H1 (cell line): Measurements from ENCODE around the gene PDCD10. TPM values are rescaled to one million over a fixed set of nuclear protein-coding genes. Genes with fewer than 3 reads are reported as not detected.

Experiments
- CTCF ChIA-PET: fragments of 300-600 bp; sonication (Branson Sonifier 250); formaldehyde crosslinking; loops from one replicate; lab custom pipeline; 2021; ENCODE audit not compliant: partially characterized antibody; lab: Charles Lee
- POLR2A ChIA-PET: fragments of 300-600 bp; sonication (Branson Sonifier 250); formaldehyde crosslinking; loops from one replicate; lab custom pipeline; 2021; ENCODE audit warnings: inconsistent platforms; ENCODE audit not compliant: partially characterized antibody; lab: Charles Lee
- DNase-seq, 2 experiments: peaks; one replicate each; pipeline versions ENCODE4 v3.0.0 to v3.0.0-alpha.2; 2010 to 2022; ENCODE audit warnings: low spot score in 2 of 2, low read depth in 1 of 2, mixed read lengths in 1 of 2
- FAIRE-seq: peaks from 2 replicates; lab custom pipeline; 2011; peaks lifted over from hg19 to GRCh38; lab: Jason Lieb, UNC
- H2AFZ ChIP-seq: 2 replicates; pipeline ENCODE4 v1.8.1; 2012; ENCODE audit warnings: low read length, inconsistent platforms
- H2AK5ac ChIP-seq: 2 replicates; pipeline ENCODE4 v1.6.1; 2013; ENCODE audit warnings: low read depth, low read length
- H2BK120ac ChIP-seq: replicated peaks from 2 replicates; pipeline ENCODE3; 2013; ENCODE audit warnings: low read depth, low read length, inconsistent platforms
- H2BK12ac ChIP-seq: 2 replicates; pipeline ENCODE4 v1.6.1; 2013; ENCODE audit warnings: low read depth, low read length
- H2BK15ac ChIP-seq: 2 replicates; pipeline ENCODE4 v1.6.1; 2013; ENCODE audit warnings: low read length
- H2BK20ac ChIP-seq: 2 replicates; pipeline ENCODE4 v1.6.1; 2013; ENCODE audit warnings: low read length
- H2BK5ac ChIP-seq: 2 replicates; pipeline ENCODE4 v1.6.1; 2013; ENCODE audit warnings: low read depth, low read length
- H3K14ac ChIP-seq: 2 replicates; pipeline ENCODE4 v1.6.1; 2013; ENCODE audit warnings: inconsistent platforms; ENCODE audit not compliant: insufficient read length
- H3K18ac ChIP-seq: 2 replicates; pipeline ENCODE4 v1.6.1; 2013; ENCODE audit warnings: low read length; ENCODE audit errors: extremely low read depth
- H3K23ac ChIP-seq: 2 replicates; pipeline ENCODE4 v1.6.1; 2013; ENCODE audit warnings: inconsistent platforms; ENCODE audit not compliant: insufficient read length
- H3K23me2 ChIP-seq: 2 replicates; pipeline ENCODE4 v1.6.1; 2013; ENCODE audit warnings: low read depth, low read length
- H3K27ac ChIP-seq: 2 replicates; pipeline ENCODE4 v1.6.1; 2011; ENCODE audit warnings: low read depth, low read length, inconsistent platforms
- H3K27me3 ChIP-seq, 4 experiments: replicated peaks in 1 of 4; 1 replicate in 1 of 4; 2 replicates in 3 of 4; pipeline versions ENCODE4 v1.6.1 to v1.8.1; 2011 to 2013; ENCODE audit warnings: low read length in 3 of 4, mild to moderate bottlenecking in 3 of 4, inconsistent platforms in 2 of 4, mixed read lengths in 2 of 4, moderate library complexity in 1 of 4; ENCODE audit not compliant: control insufficient read depth in 3 of 4, insufficient read depth in 3 of 4; ENCODE audit errors: extremely low read depth in 1 of 4
- H3K36me3 ChIP-seq, 4 experiments: 2 replicates each; pipeline versions ENCODE4 v1.6.1 to v1.8.1; 2011 to 2013; ENCODE audit warnings: mild to moderate bottlenecking in 4 of 4, low read length in 3 of 4, moderate library complexity in 2 of 4, control low read depth in 1 of 4, inconsistent platforms in 1 of 4; ENCODE audit not compliant: insufficient read depth in 4 of 4, control insufficient read depth in 2 of 4
- H3K4ac ChIP-seq: replicated peaks from 2 replicates; pipeline ENCODE3; 2013; ENCODE audit warnings: low read length, low read depth, mixed read lengths, inconsistent platforms; ENCODE audit not compliant: insufficient read length
- H3K4me1 ChIP-seq, 4 experiments: replicated peaks in 1 of 4; 1 replicate in 1 of 4; 2 replicates in 3 of 4; pipeline versions ENCODE4 v1.6.1 to v1.8.1; 2011 to 2013; ENCODE audit warnings: low read length in 3 of 4, inconsistent platforms in 2 of 4, mixed read lengths in 1 of 4; ENCODE audit not compliant: insufficient read depth in 4 of 4, control insufficient read depth in 3 of 4
- H3K4me2 ChIP-seq, 2 experiments: 2 replicates each; pipeline versions ENCODE4 v1.6.1 to v1.8.1; 2011 to 2013; ENCODE audit warnings: low read depth in 2 of 2, low read length in 2 of 2, control low read depth in 1 of 2, inconsistent platforms in 1 of 2, mild to moderate bottlenecking in 1 of 2; ENCODE audit not compliant: insufficient read depth in 1 of 2
- H3K4me3 ChIP-seq, 4 experiments: fragments of 200-600, 300-600 bp in 1 of 4; sonication (generic), shearing (Covaris generic), sonication (Bioruptor Twin) in 1 of 4; 2 replicates each; pipeline versions ENCODE4 v1.5.1 to v1.8.1; 2011 to 2016; ENCODE audit warnings: low read length in 4 of 4, low read depth in 3 of 4, control low read depth in 2 of 4, inconsistent platforms in 2 of 4, mild to moderate bottlenecking in 2 of 4, mixed read lengths in 1 of 4, moderate library complexity in 1 of 4; ENCODE audit not compliant: insufficient read depth in 2 of 4; ENCODE audit errors: extremely low read depth in 1 of 4
- H3K56ac ChIP-seq: replicated peaks from 2 replicates; pipeline ENCODE3; 2013; ENCODE audit warnings: low read depth, mild to moderate bottlenecking, mixed read lengths, low read length, inconsistent platforms; ENCODE audit not compliant: insufficient read length
- H3K79me1 ChIP-seq: 2 replicates; pipeline ENCODE4 v1.6.1; 2013; ENCODE audit warnings: low read depth, low read length, control low read depth
- H3K79me2 ChIP-seq, 2 experiments: 2 replicates each; pipeline versions ENCODE4 v1.6.1 to v1.8.1; 2012 to 2013; ENCODE audit warnings: low read length in 2 of 2, mild to moderate bottlenecking in 2 of 2, inconsistent platforms in 1 of 2; ENCODE audit not compliant: insufficient read depth in 2 of 2, control insufficient read depth in 1 of 2
- H3K9ac ChIP-seq, 4 experiments: replicated peaks in 1 of 4; 1 replicate in 1 of 4; 2 replicates in 3 of 4; pipeline versions ENCODE4 v1.6.1 to v1.8.1; 2011 to 2013; ENCODE audit warnings: low read depth in 3 of 4, low read length in 3 of 4, control low read depth in 2 of 4, mild to moderate bottlenecking in 2 of 4, moderate library complexity in 2 of 4, inconsistent platforms in 1 of 4; ENCODE audit errors: extremely low read depth in 1 of 4
- H3K9me3 ChIP-seq, 2 experiments: 2 replicates each; pipeline versions ENCODE4 v1.6.1 to v1.8.1; 2012 to 2013; ENCODE audit warnings: mild to moderate bottlenecking in 2 of 2, moderate library complexity in 2 of 2, control low read depth in 1 of 2, inconsistent platforms in 1 of 2, low read depth in 1 of 2, low read length in 1 of 2, mixed read lengths in 1 of 2; ENCODE audit not compliant: insufficient read depth in 2 of 2
- H4K20me1 ChIP-seq, 2 experiments: replicated peaks in 1 of 2; 2 replicates each; pipeline versions ENCODE3 to v1.8.1; 2011 to 2013; ENCODE audit warnings: inconsistent platforms in 2 of 2, low read length in 2 of 2, mild to moderate bottlenecking in 1 of 2; ENCODE audit not compliant: insufficient read depth in 2 of 2, control insufficient read depth in 1 of 2
- H4K5ac ChIP-seq: 2 replicates; pipeline ENCODE4 v1.6.1; 2013; ENCODE audit warnings: low read length, low read depth, mixed read lengths, inconsistent platforms; ENCODE audit not compliant: insufficient read length
- H4K8ac ChIP-seq: 2 replicates; pipeline ENCODE4 v1.8.0; 2013; ENCODE audit warnings: mild to moderate bottlenecking, moderate library complexity, low read length, inconsistent platforms; ENCODE audit not compliant: insufficient read depth; ENCODE audit errors: extremely low read depth
- H4K91ac ChIP-seq: replicated peaks from 2 replicates; pipeline ENCODE3; 2013; ENCODE audit warnings: low read length, mixed read lengths, inconsistent platforms; ENCODE audit not compliant: insufficient read length
- EZH2 ChIP-seq: fragments of 200-600 bp; sonication (generic); IDR thresholded peaks from 2 replicates; pipeline ENCODE4 v1.7.1; 2012; ENCODE audit warnings: low read depth, mild to moderate bottlenecking, moderate library complexity, low read length, inconsistent platforms; ENCODE audit not compliant: severe bottlenecking
- RBBP5 ChIP-seq: IDR thresholded peaks from 2 replicates; pipeline ENCODE4 v1.7.1; 2012; ENCODE audit warnings: low read depth, mild to moderate bottlenecking, inconsistent platforms, low read length, moderate library complexity, borderline replicate concordance
- RNF2 ChIP-seq: fragments of 200-900, 300-1000 bp; sonication (generic); IDR thresholded peaks from 2 replicates; pipeline ENCODE4 v1.7.1; 2016; ENCODE audit warnings: borderline replicate concordance, low read depth, mild to moderate bottlenecking, antibody characterized with exemption, low read length; ENCODE audit not compliant: poor library complexity, severe bottlenecking; ENCODE audit errors: missing control alignments
- TAF1 ChIP-seq: IDR thresholded peaks from 2 replicates; pipeline ENCODE4 v1.6.1; 2011; ENCODE audit warnings: mild to moderate bottlenecking, low read depth, low read length
- ZNF274 ChIP-seq: IDR thresholded peaks from 2 replicates; pipeline ENCODE4 v1.7.0; 2012; ENCODE audit warnings: low read length, borderline replicate concordance; ENCODE audit errors: extremely low read depth
- WGBS, 2 experiments: shearing (Covaris generic) in 1 of 2; methylation state at CpG; one replicate each; pipeline versions ENCODE4 v1.1.6 to v1.1.7; 2013 to 2015; ENCODE audit warnings: low lambda C conversion rate in 2 of 2, mixed read lengths in 2 of 2, inconsistent platforms in 1 of 2, low coverage in 1 of 2, missing lambda C conversion rate in 1 of 2; ENCODE audit not compliant: insufficient replicate concordance in 2 of 2, insufficient coverage in 1 of 2, insufficient read length in 1 of 2; ENCODE audit errors: extremely low coverage in 1 of 2, missing lambda C conversion rate in 1 of 2; 5-methylcytosine and 5-hydroxymethylcytosine counted together
- polyA plus RNA-seq, 7 experiments: library from polyadenylated mRNA; depleted of rRNA in 3 of 7; stranded (reverse) in 5 of 7; unstranded in 2 of 7; fragments of >200 nt in 5 of 7; fragments of 200-250 nt in 2 of 7; gene quantifications; 1 replicate in 5 of 7; 2 replicates in 1 of 7; 4 replicates in 1 of 7; pipeline versions ENCODE4 v1.2.1 to v1.2.3, GENCODE V29; 2011 to 2013; ENCODE audit warnings: missing spikeins in 2 of 7, mixed read lengths in 2 of 7
- total RNA-seq: library from RNA; stranded (reverse); fragmentation: NEBNext Ultra II Directional; extraction: Animal tissue kit (Norgen Biotek cat#: 25700); gene quantifications from 2 replicates; pipeline ENCODE4 v1.2.1, GENCODE V29; 2021
- TF ChIP-seq, protein P1 (sequence below): IDR thresholded peaks from 2 replicates; pipeline ENCODE4 v1.6.1; 2011; ENCODE audit warnings: low read length, improper control_type of control experiment

Gene PDCD10
- total and polyA plus RNA-seq, 2 of the 8 experiments (the other 6 are each of a cell fraction or from before 2014, with no cell fraction given): 52.0 to 76.6 TPM

DNA sequence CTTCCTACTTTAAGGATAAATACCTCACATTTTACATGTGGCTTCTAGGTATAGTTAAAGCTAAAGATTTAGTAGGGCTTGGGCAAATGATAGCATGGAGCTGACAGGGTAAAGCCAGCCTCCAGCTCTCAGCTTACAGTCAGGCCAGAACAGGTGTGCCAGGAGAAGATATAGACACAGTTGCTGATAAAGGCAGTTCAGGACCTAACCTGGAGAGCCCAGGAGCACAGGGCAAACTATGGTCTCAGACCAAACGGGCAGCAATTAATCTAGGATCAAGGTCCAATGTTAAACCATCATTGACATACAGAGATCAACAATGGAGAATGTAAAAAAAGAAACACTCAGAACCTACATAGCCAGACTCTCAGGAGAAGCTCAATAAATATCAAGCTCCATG is 84.9 kb downstream of the PDCD10 start:
- DNase-seq (no peak), FAIRE-seq (no peak)
- Histone ChIP-seq H3K9ac (no peak overlapping the region), H4K91ac (no peak overlapping the region), H3K4me2 (no peak overlapping the region), H2BK12ac (peak overlapping the region; percentile 52), H4K5ac (no peak overlapping the region), H3K9me3 (peaks cover 0 to 4% of the 10 kb centered on the region in 2 experiments; a peak in 1 of 4 replicates), H2AFZ (no peak overlapping the region), H3K36me3 (no peaks in the 10 kb centered on the region), H2BK120ac (no peak overlapping the region), H3K27me3 (no peaks in the 10 kb centered on the region), H4K8ac (no peak overlapping the region), H3K14ac (no peak overlapping the region), H3K79me2 (no peaks in the 10 kb centered on the region), H3K56ac (no peak overlapping the region), H2BK15ac (no peak overlapping the region), H2BK5ac (no peak overlapping the region), H3K23me2 (no peaks in the 10 kb centered on the region), H4K20me1 (no peaks in the 10 kb centered on the region), H3K27ac (no peak overlapping the region), H3K23ac (no peak overlapping the region), H3K4ac (no peak overlapping the region), H2AK5ac (no peak overlapping the region), H2BK20ac (no peak overlapping the region), H3K4me3 (no peak overlapping the region), H3K18ac (no peak overlapping the region), H3K79me1 (no peaks in the 10 kb centered on the region; the same call in 1 of the 2 replicates), H3K4me1 (peaks cover 3 to 11% (median 7%) of the 10 kb centered on the region in 4 experiments; a peak in 5 of 7 replicates)
- 88% methylated on average over 1 of the region's 1 CpG; no CpG with 5 or more reads in 1 of the 2 experiments for WGBS, 2 experiments
- ChIA-PET POLR2A (interaction anchor here (1.2 kb wide), 2 partner anchors 9 to 19 kb away, joined by 3 read pairs; no protein-coding TSS in a partner anchor), CTCF (interaction anchor here (1.1 to 1.4 kb wide), 3 partner anchors 34 to 157 kb away, joined by 3 to 4 read pairs (median 3); no protein-coding TSS in a partner anchor)
- no peak for TF ChIP-seq EZH2
- TF ChIP-seq, protein P1, sequence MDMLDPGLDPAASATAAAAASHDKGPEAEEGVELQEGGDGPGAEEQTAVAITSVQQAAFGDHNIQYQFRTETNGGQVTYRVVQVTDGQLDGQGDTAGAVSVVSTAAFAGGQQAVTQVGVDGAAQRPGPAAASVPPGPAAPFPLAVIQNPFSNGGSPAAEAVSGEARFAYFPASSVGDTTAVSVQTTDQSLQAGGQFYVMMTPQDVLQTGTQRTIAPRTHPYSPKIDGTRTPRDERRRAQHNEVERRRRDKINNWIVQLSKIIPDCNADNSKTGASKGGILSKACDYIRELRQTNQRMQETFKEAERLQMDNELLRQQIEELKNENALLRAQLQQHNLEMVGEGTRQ: no peak
- no peak for TF ChIP-seq RNF2
- no peak for TF ChIP-seq RBBP5
- TF ChIP-seq ZNF274: no peak
- TF ChIP-seq TAF1: no peak
